HepG2 (cell line): ENCODE results near the gene TMEM219. TPM values are rescaled to one million over a fixed set of nuclear protein-coding genes. Genes with fewer than 3 reads are reported as not detected.

Experiments
- BRF2 ChIP-seq: sonication (generic); formaldehyde crosslinking; IDR thresholded peaks from 2 replicates; pipeline ENCODE4 v1.8.1; 2022; ENCODE audit warnings: mild to moderate bottlenecking, missing genetic modification reagents
- HNRNPLL ChIP-seq: fragments of 200-400 bp; formaldehyde crosslinking; IDR thresholded peaks from 2 replicates; pipeline ENCODE4 v1.6.1; 2017; ENCODE audit warnings: mild to moderate bottlenecking, low read depth, low read length; ENCODE audit not compliant: poor library complexity, severe bottlenecking
- MEF2D ChIP-seq: sonication (generic); formaldehyde crosslinking; IDR thresholded peaks from 2 replicates; pipeline ENCODE4 v1.5.1; 2020; ENCODE audit warnings: mild to moderate bottlenecking, missing genetic modification reagents
- ZHX2 ChIP-seq, 2 experiments: sonication (generic) in 1 of 2; formaldehyde crosslinking in 1 of 2; IDR thresholded peaks; 2 replicates each; pipeline versions ENCODE4 v1.6.1 to v1.9.0; 2014 to 2022; ENCODE audit warnings: antibody characterized with exemption in 1 of 2, borderline replicate concordance in 1 of 2, inconsistent platforms in 1 of 2, low read depth in 1 of 2, missing genetic modification reagents in 1 of 2
- ZNF281 ChIP-seq: sonication (generic); formaldehyde crosslinking; IDR thresholded peaks from 2 replicates; pipeline ENCODE4 v1.4.0; 2020; ENCODE audit warnings: missing genetic modification reagents, borderline replicate concordance
- ZNF296 ChIP-seq: sonication (generic); formaldehyde crosslinking; conservative IDR thresholded peaks from 2 replicates; pipeline ENCODE4 v1.5.0; 2020; ENCODE audit warnings: mild to moderate bottlenecking, missing genetic modification reagents
- ZNF30 ChIP-seq: sonication (generic); formaldehyde crosslinking; IDR thresholded peaks from 2 replicates; pipeline ENCODE4 v1.5.0; 2020; ENCODE audit warnings: mild to moderate bottlenecking, missing genetic modification reagents
- ZNF704 ChIP-seq: sonication (generic); formaldehyde crosslinking; IDR thresholded peaks from 2 replicates; pipeline ENCODE4 v1.8.1; 2023; ENCODE audit warnings: mild to moderate bottlenecking, inconsistent platforms, moderate library complexity, missing genetic modification reagents, borderline replicate concordance
- ZNF839 ChIP-seq: sonication (generic); formaldehyde crosslinking; IDR thresholded peaks from 2 replicates; pipeline ENCODE4 v1.4.0; 2020; ENCODE audit warnings: missing genetic modification reagents, mild to moderate bottlenecking, borderline replicate concordance
- ZNF879 ChIP-seq: sonication (generic); formaldehyde crosslinking; IDR thresholded peaks from 2 replicates; pipeline ENCODE4 v1.8.1; 2023; ENCODE audit warnings: missing genetic modification reagents
- polyA plus RNA-seq, 8 experiments: library from polyadenylated mRNA; depleted of rRNA in 3 of 8; stranded (reverse) in 7 of 8; unstranded in 1 of 8; fragments of >200 nt; fragmentation: Illumina TruSeq in 4 of 8; extraction: Trizol in 4 of 8; gene quantifications; 2 replicates each; pipeline versions ENCODE4 v1.2.1 to v1.2.3, GENCODE V29; 2011 to 2016; ENCODE audit warnings: low read depth in 4 of 8, missing spikeins in 1 of 8, mixed read lengths in 1 of 8; ENCODE audit not compliant: insufficient read depth in 1 of 8
- total RNA-seq, 5 experiments: library from RNA; depleted of rRNA; stranded (reverse); fragments of >200 nt; fragmentation: Illumina TruSeq; extraction: Trizol; gene quantifications; 2 replicates each; pipeline ENCODE4 v1.2.3, GENCODE V29; 2016; ENCODE audit warnings: low read depth in 1 of 5
- TF ChIP-seq, protein P1 (sequence below): sonication (generic); formaldehyde crosslinking; IDR thresholded peaks from 2 replicates; pipeline ENCODE4 v1.4.0; 2020; ENCODE audit warnings: missing genetic modification reagents

Gene TMEM219
- total and polyA plus RNA-seq, 2 of the 13 experiments (the other 11 are each of a cell fraction or from before 2014, with no cell fraction given), result 105 to 115 TPM

GRCh38 chr16:29925781-29926710 is 35.8 kb upstream of the TMEM219 start, which contains the start of gene KCTD13 (continued):
- TF ChIP-seq ZNF704 (CRISPR knock-in tag) (peak; percentile 97), HNRNPLL (peak; percentile 85), ZNF296 (CRISPR knock-in tag) (peak; percentile 8), ZNF30 (CRISPR knock-in tag) (peak; percentile 91; the same call in 1 of the 2 replicates), ZNF879 (CRISPR knock-in tag) (no peak), BRF2 (CRISPR knock-in tag) (peak; percentile 64; the same call in 1 of the 2 replicates), ZHX2 (IDR thresholded peaks at IDR 0.05; ENCODE audit: low read depth) (no peak), ZHX2 (CRISPR knock-in tag; IDR thresholded peaks at IDR 0.05; ENCODE audit: borderline replicate concordance) (peak; percentile 91; the same call in 1 of the 2 replicates), ZNF281 (CRISPR knock-in tag) (peak; percentile 50; the same call in 1 of the 2 replicates), MEF2D (peak; percentile 52; the same call in 1 of the 2 replicates), ZNF839 (CRISPR knock-in tag) (no peak; the same call in 1 of the 2 replicates)
- TF ChIP-seq, protein P1, sequence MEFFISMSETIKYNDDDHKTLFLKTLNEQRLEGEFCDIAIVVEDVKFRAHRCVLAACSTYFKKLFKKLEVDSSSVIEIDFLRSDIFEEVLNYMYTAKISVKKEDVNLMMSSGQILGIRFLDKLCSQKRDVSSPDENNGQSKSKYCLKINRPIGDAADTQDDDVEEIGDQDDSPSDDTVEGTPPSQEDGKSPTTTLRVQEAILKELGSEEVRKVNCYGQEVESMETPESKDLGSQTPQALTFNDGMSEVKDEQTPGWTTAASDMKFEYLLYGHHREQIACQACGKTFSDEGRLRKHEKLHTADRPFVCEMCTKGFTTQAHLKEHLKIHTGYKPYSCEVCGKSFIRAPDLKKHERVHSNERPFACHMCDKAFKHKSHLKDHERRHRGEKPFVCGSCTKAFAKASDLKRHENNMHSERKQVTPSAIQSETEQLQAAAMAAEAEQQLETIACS (CRISPR knock-in tag), result peak; percentile 43; the same call in 1 of the 2 replicates
